HepG2 (cell line): ENCODE data around the gene TPCN2. TPM values are rescaled to one million over a fixed set of nuclear protein-coding genes. Genes with fewer than 3 reads are reported as not detected.
A peak's percentile ranks its signal among the peaks of the same experiment; 100 is the strongest.

Source experiments
- ATAC-seq: fragments of 200-7000 bp; cut with Tn5 transposase; 3 replicates; pipeline ENCODE4 v1.9.1; 2020; ENCODE audit warnings: mild to moderate bottlenecking, moderate library complexity
- BruUV-seq: library from RNA; stranded (reverse); fragments of 400-500 nt; replicated peaks from 2 replicates; lab custom pipeline; 2021; lab: Mats Ljungman, UMichigan
- CTCF ChIA-PET: fragments of 300-600 bp; formaldehyde crosslinking; extraction: SDS; loops from one replicate; lab custom pipeline; 2021; ENCODE audit warnings: low total read pairs, inconsistent platforms, low intra/inter-chr PET ratio; lab: Yijun Ruan, JAX
- POLR2A ChIA-PET: fragments of 350-600 bp; sonication (Branson Sonifier 250); formaldehyde crosslinking; loops from one replicate; lab custom pipeline; 2020; ENCODE audit warnings: antibody characterized with exemption, inconsistent platforms; lab: Yijun Ruan, JAX
- DNase-seq: peaks from one replicate; pipeline ENCODE4 v3.0.0-alpha.2; 2015; ENCODE audit warnings: low spot score
- FAIRE-seq: peaks from 3 replicates; lab custom pipeline; 2011; peaks lifted over from hg19 to GRCh38; lab: Jason Lieb, UNC
- H2AFZ ChIP-seq: one replicate; pipeline ENCODE4 v1.6.1; 2011; ENCODE audit warnings: low read length, inconsistent platforms
- H3K27ac ChIP-seq: fragments of 300-600 bp; 3 replicates; pipeline ENCODE4 v1.8.0; 2011; ENCODE audit warnings: mixed run types, mild to moderate bottlenecking, mixed read lengths, low read length, inconsistent platforms; ENCODE audit not compliant: insufficient read depth; ENCODE audit errors: extremely low read length
- H3K27me3 ChIP-seq, 2 experiments: fragments of 200-600 bp in 1 of 2; 2 replicates in 1 of 2; 3 replicates in 1 of 2; pipeline versions ENCODE4 v1.6.0 to v1.8.0; 2011; ENCODE audit warnings: low read length in 2 of 2, mild to moderate bottlenecking in 2 of 2, moderate library complexity in 2 of 2, inconsistent platforms in 1 of 2; ENCODE audit not compliant: insufficient read depth in 2 of 2, control insufficient read depth in 1 of 2
- H3K36me3 ChIP-seq, 2 experiments: fragments of 200-600 bp in 1 of 2; replicated peaks in 1 of 2; 2 replicates in 1 of 2; 3 replicates in 1 of 2; pipeline versions ENCODE4 v1.5.1 to v1.8.0; 2011; ENCODE audit warnings: low read length in 2 of 2, inconsistent platforms in 1 of 2; ENCODE audit not compliant: insufficient read depth in 2 of 2, control insufficient read depth in 1 of 2
- H3K4me1 ChIP-seq: 2 replicates; pipeline ENCODE4 v1.5.1; 2012; ENCODE audit warnings: low read length, inconsistent platforms; ENCODE audit not compliant: insufficient read depth
- H3K4me2 ChIP-seq: 2 replicates; pipeline ENCODE4 v1.6.0; 2011; ENCODE audit warnings: low read depth, low read length, inconsistent platforms
- H3K4me3 ChIP-seq, 3 experiments: fragments of 200-600 bp in 1 of 3; sonication (generic), shearing (Covaris generic) in 1 of 3; replicated peaks in 1 of 3; 2 replicates each; pipeline ENCODE4 v1.5.1; 2011 to 2016; ENCODE audit warnings: low read length in 3 of 3, inconsistent platforms in 2 of 3, low read depth in 2 of 3, mild to moderate bottlenecking in 2 of 3, control low read depth in 1 of 3, mixed read lengths in 1 of 3; ENCODE audit not compliant: insufficient read depth in 1 of 3
- H3K79me2 ChIP-seq: one replicate; pipeline ENCODE4 v1.6.1; 2011; ENCODE audit warnings: low read length, inconsistent platforms; ENCODE audit not compliant: insufficient read depth
- H3K9ac ChIP-seq: 2 replicates; pipeline ENCODE4 v1.6.0; 2011; ENCODE audit warnings: mild to moderate bottlenecking, low read depth, low read length, inconsistent platforms; ENCODE audit not compliant: insufficient read depth
- H3K9me3 ChIP-seq: 2 replicates; pipeline ENCODE4 v1.5.1; 2012; ENCODE audit warnings: mild to moderate bottlenecking, low read length
- H4K20me1 ChIP-seq: 2 replicates; pipeline ENCODE4 v1.6.0; 2011; ENCODE audit warnings: inconsistent platforms, mild to moderate bottlenecking, low read length, moderate library complexity; ENCODE audit not compliant: insufficient read depth
- RERE ChIP-seq: IDR thresholded peaks from 2 replicates; pipeline ENCODE4 v1.6.1; 2016; ENCODE audit warnings: low read depth, missing genetic modification reagents, missing compliant biosample characterization
- ZNF12 ChIP-seq: sonication (generic); formaldehyde crosslinking; IDR thresholded peaks from 2 replicates; pipeline ENCODE4 v1.5.0; 2020; ENCODE audit warnings: missing genetic modification reagents
- WGBS: methylation state at CpG from one replicate; pipeline ENCODE4 v1.1.6; 2017; ENCODE audit warnings: low lambda C conversion rate; 5-methylcytosine and 5-hydroxymethylcytosine counted together
- in situ Hi-C: cut with HindIII; loops from 2 replicates; pipeline ENCODE4 v1.10.0; 2017; ENCODE audit warnings: low pct_unique_long_range_greater_than_20kb; ENCODE audit not compliant: extremely low pct_ligation_motif_present
- intact Hi-C: fragments of 100-400 bp; cut with micrococcal nuclease; formaldehyde crosslinking; loops from one replicate; pipeline ENCODE4 v1.10.0; 2022; ENCODE audit not compliant: unreplicated experiment
- polyA plus RNA-seq, 8 experiments: library from polyadenylated mRNA; depleted of rRNA in 3 of 8; stranded (reverse) in 7 of 8; unstranded in 1 of 8; fragments of >200 nt; fragmentation: Illumina TruSeq in 4 of 8; extraction: Trizol in 4 of 8; gene quantifications; 2 replicates each; pipeline versions ENCODE4 v1.2.1 to v1.2.3, GENCODE V29; 2011 to 2016; ENCODE audit warnings: low read depth in 4 of 8, missing spikeins in 1 of 8, mixed read lengths in 1 of 8; ENCODE audit not compliant: insufficient read depth in 1 of 8
- total RNA-seq, 5 experiments: library from RNA; depleted of rRNA; stranded (reverse); fragments of >200 nt; fragmentation: Illumina TruSeq; extraction: Trizol; gene quantifications; 2 replicates each; pipeline ENCODE4 v1.2.3, GENCODE V29; 2016; ENCODE audit warnings: low read depth in 1 of 5

The TPCN2 gene
- total and polyA plus RNA-seq, 2 of the 13 experiments (the other 11 are each of a cell fraction or from before 2014, with no cell fraction given) = 5.6 to 5.9 TPM

GRCh38 chr11:69108559-69108958 is 59.8 kb downstream of the TPCN2 start:
- Histone ChIP-seq H3K9ac (no peak overlapping the region), H3K9me3 (no peaks in the 10 kb centered on the region), H4K20me1 (no peaks in the 10 kb centered on the region), H2AFZ (no peak overlapping the region), H3K4me3 (no peak overlapping the region), H3K4me2 (no peak overlapping the region), H3K27ac (no peak overlapping the region), H3K79me2 (no peaks in the 10 kb centered on the region), H3K27me3 (peaks cover 0 to 22% of the 10 kb centered on the region in 2 experiments; a peak in 3 of 5 replicates), H3K36me3 (no peaks in the 10 kb centered on the region), H3K4me1 (no peaks in the 10 kb centered on the region)
- intact Hi-C loops = loop anchor here (10.0 kb wide), 1 partner anchor 536 kb away; the partner anchor contains the start of gene CCND1
- no peak for DNase-seq
- FAIRE-seq = no peak
- WGBS = 49% methylated on average over 3 of the region's 5 CpGs
- ChIA-PET CTCF (no interaction called here), POLR2A (no interaction called here)
- in situ Hi-C loops = loop anchor here (10.0 kb wide), 1 partner anchor 566 kb away; the partner anchor contains the start of gene LTO1
- ATAC-seq = no peak
- BruUV-seq = no TSS peak
- TF ChIP-seq RERE (no peak), ZNF12 (CRISPR knock-in tag) (peak; percentile 90)
